DOHH2 (cell line): ENCODE measurements around the gene UBAC2.

Experiments
- EZH2phosphoT487 ChIP-seq: fragments of 200-600 bp; sonication (generic); IDR thresholded peaks from 2 replicates; pipeline ENCODE4 v1.6.1; 2017; ENCODE audit warnings: borderline replicate concordance, mild to moderate bottlenecking, antibody characterized with exemption, low read length, moderate library complexity, mixed read lengths
- TF ChIP-seq, protein P1 (sequence below): fragments of 200-600 bp; sonication (generic); IDR thresholded peaks from one replicate; pipeline ENCODE4 v1.5.1; 2014; ENCODE audit warnings: antibody characterized with exemption, mild to moderate bottlenecking, low read depth, low read length; ENCODE audit not compliant: poor library complexity, severe bottlenecking

DNA sequence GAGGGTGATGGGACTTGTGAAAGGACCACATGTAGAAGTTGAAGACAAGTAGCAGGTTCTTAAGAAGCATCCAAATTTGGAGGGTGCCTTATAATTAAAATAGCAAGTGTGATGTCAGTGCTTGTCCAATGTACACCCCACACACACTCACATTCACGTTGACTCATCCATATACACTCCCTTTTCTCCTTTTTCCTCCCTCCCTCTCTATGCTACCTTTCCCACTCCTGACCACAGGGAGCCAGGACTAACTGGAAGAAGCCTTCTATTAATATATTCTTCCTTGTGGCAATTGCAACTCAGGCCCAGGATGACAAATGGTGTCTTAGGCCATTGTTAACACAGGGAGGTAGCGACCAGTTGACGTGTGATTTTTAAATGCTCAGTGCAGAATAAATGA, 122.8 kb downstream of the UBAC2 start:
- TF ChIP-seq, protein P1, sequence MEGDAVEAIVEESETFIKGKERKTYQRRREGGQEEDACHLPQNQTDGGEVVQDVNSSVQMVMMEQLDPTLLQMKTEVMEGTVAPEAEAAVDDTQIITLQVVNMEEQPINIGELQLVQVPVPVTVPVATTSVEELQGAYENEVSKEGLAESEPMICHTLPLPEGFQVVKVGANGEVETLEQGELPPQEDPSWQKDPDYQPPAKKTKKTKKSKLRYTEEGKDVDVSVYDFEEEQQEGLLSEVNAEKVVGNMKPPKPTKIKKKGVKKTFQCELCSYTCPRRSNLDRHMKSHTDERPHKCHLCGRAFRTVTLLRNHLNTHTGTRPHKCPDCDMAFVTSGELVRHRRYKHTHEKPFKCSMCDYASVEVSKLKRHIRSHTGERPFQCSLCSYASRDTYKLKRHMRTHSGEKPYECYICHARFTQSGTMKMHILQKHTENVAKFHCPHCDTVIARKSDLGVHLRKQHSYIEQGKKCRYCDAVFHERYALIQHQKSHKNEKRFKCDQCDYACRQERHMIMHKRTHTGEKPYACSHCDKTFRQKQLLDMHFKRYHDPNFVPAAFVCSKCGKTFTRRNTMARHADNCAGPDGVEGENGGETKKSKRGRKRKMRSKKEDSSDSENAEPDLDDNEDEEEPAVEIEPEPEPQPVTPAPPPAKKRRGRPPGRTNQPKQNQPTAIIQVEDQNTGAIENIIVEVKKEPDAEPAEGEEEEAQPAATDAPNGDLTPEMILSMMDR: no peak
- TF ChIP-seq EZH2phosphoT487: no peak
